Subcutaneous abdominal adipose tissue (tissue), 5 donors: ENCODE results near the gene SSNA1.

Source experiments
- H3K27ac ChIP-seq: one replicate; pipeline ENCODE4 v1.7.0; 2013; ENCODE audit warnings: low read depth, mild to moderate bottlenecking, inconsistent platforms, low read length, moderate library complexity
- H3K27me3 ChIP-seq, 5 donors: one replicate each; pipeline ENCODE4 v1.7.0; 2013; ENCODE audit warnings: low read length in 5 of 5, inconsistent platforms in 1 of 5; ENCODE audit not compliant: control insufficient read depth in 5 of 5, insufficient read depth in 4 of 5
- H3K36me3 ChIP-seq, 5 donors: one replicate each; pipeline ENCODE4 v1.7.0; 2013; ENCODE audit warnings: low read length in 5 of 5; ENCODE audit not compliant: control insufficient read depth in 5 of 5, insufficient read depth in 5 of 5
- H3K4me1 ChIP-seq, 5 donors: one replicate each; pipeline ENCODE4 v1.7.0; 2013; ENCODE audit warnings: low read length in 5 of 5, mild to moderate bottlenecking in 3 of 5, moderate library complexity in 1 of 5; ENCODE audit not compliant: control insufficient read depth in 5 of 5, insufficient read depth in 5 of 5
- H3K4me3 ChIP-seq, 5 donors: one replicate each; pipeline ENCODE4 v1.7.0; 2013; ENCODE audit warnings: low read length in 5 of 5, low read depth in 1 of 5
- H3K9ac ChIP-seq, 5 donors: one replicate each; pipeline ENCODE4 v1.7.0; 2013; ENCODE audit warnings: low read length in 5 of 5, mild to moderate bottlenecking in 4 of 5, moderate library complexity in 3 of 5
- H3K9me3 ChIP-seq, 5 donors: one replicate each; pipeline ENCODE4 v1.7.0; 2013; ENCODE audit warnings: low read length in 5 of 5; ENCODE audit not compliant: control insufficient read depth in 5 of 5
- donor health status: healthy.
- donor health status: healthy.
- donor health status: healthy.
- donor health status: healthy.
- donor health status: healthy.

Gene SSNA1

DNA sequence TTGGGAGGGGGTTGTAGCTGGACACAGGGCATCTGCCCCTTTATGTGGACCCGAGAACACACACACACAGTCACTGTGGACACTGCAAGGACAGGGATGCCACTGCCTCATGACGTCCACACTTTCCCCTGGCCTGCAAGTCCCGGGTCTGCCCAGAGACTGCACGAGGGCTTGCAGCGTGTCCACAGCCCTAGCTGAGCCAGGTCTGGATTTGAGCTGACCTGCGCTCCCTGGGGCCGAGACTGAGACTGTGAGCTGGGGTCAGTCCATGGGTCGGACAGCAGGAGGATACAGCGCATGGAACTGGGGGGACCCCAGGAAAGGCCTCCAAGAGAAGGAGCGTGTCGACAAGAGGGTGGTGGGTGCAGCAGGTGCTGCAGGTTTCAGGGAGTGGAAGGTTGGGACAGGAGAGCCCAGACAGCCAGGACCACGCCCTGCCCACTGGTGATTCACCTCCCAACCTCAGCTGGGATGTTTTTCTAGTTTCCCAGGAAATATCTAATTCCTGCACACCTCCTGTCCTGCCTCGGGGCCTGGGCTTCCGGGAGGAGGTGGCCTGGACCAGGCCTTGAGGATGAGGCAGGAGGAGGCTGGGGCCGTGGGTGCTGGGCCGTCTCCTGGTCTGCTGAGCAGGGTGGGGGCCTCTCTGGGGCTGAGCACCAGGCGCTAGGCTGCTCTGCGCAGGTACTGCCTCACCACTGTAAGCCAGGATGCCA is 38.0 kb downstream of the SSNA1 start:
- Histone ChIP-seq H3K27me3 (peaks cover 29 to 47% (median 46%) of the 10 kb centered on the region in 5 donors), H3K36me3 (no peaks in the 10 kb centered on the region), H3K27ac (no peak overlapping the region), H3K9ac (no peak overlapping the region), H3K9me3 (no peaks in the 10 kb centered on the region), H3K4me1 (peaks cover 0 to 18% (median 17%) of the 10 kb centered on the region in 5 donors), H3K4me3 (no peak overlapping the region)

DNA sequence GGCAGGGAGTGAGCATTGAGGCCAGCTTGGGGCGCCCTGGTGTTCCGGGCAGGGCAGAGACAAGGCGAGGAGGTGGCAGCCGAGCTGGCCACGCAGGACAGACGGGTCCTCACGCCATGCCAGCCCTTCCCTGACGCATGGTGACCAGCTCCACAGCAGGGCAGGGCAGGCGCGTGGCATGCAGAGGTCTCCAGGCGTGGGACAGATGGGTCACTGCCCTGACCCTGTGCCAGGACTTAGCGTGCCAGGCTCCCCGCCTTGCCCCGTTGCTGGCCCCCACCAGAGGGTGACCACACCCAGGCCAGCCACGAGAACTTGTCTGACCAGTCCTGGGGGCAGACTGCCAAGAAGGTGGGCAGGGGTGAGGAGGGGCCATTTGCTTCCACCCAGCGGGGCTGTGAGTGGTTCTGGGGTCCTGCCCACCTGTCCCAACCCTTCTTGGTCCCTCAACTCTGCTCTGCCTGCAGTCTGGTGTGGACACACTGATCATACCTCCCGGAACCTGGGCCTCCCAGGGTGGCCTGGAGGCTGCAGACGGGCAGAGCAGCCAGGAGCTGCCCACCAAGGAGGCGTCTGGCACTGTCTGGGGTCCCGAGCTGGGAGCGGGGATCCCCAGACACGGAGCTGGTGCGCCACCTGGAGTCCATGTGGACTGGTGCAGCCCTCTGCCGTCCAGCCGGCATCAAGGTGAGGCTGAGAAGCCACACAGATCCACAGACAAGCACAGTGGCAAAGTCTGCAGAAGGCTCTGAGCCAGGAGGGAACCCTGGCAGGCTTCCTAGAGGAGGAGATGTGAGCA is 38.8 kb downstream of the SSNA1 start, which contains the start of gene RNF224:
Gene RNF224, plus strand, starts transcription at position 449 of the 799 bp plus-strand sequence. CDS start 834 bp downstream, outside the sequence.
- Histone ChIP-seq H3K4me3 (no peak within 1 kb of the TSS), H3K4me1 (peaks cover 0 to 15% (median 14%) of the 10 kb centered on the region in 5 donors), H3K9ac (no peak within 1 kb of the TSS), H3K27ac (no peak within 1 kb of the TSS), H3K9me3 (no peaks in the 10 kb centered on the region), H3K36me3 (no peaks in the 10 kb centered on the region), H3K27me3 (peaks cover 37 to 55% (median 52%) of the 10 kb centered on the region in 5 donors)

GRCh38 chr9:137227853-137228505 is 39.5 kb downstream of the SSNA1 start:
- Histone ChIP-seq H3K4me1 (peaks cover 0 to 10% (median 9%) of the 10 kb centered on the region in 5 donors), H3K27me3 (peaks cover 40 to 59% (median 57%) of the 10 kb centered on the region in 5 donors), H3K36me3 (no peaks in the 10 kb centered on the region), H3K9ac (no peak overlapping the region), H3K4me3 (no peak overlapping the region), H3K9me3 (no peaks in the 10 kb centered on the region), H3K27ac (no peak overlapping the region)

GRCh38 chr9:137228506-137228967 is 40.1 kb downstream of the SSNA1 start:
- Histone ChIP-seq H3K4me1 (peaks cover 0 to 7% (median 7%) of the 10 kb centered on the region in 5 donors), H3K4me3 (no peak overlapping the region), H3K36me3 (no peaks in the 10 kb centered on the region), H3K27ac (no peak overlapping the region), H3K27me3 (peaks cover 43 to 64% (median 61%) of the 10 kb centered on the region in 5 donors), H3K9ac (no peak overlapping the region), H3K9me3 (no peaks in the 10 kb centered on the region)

DNA sequence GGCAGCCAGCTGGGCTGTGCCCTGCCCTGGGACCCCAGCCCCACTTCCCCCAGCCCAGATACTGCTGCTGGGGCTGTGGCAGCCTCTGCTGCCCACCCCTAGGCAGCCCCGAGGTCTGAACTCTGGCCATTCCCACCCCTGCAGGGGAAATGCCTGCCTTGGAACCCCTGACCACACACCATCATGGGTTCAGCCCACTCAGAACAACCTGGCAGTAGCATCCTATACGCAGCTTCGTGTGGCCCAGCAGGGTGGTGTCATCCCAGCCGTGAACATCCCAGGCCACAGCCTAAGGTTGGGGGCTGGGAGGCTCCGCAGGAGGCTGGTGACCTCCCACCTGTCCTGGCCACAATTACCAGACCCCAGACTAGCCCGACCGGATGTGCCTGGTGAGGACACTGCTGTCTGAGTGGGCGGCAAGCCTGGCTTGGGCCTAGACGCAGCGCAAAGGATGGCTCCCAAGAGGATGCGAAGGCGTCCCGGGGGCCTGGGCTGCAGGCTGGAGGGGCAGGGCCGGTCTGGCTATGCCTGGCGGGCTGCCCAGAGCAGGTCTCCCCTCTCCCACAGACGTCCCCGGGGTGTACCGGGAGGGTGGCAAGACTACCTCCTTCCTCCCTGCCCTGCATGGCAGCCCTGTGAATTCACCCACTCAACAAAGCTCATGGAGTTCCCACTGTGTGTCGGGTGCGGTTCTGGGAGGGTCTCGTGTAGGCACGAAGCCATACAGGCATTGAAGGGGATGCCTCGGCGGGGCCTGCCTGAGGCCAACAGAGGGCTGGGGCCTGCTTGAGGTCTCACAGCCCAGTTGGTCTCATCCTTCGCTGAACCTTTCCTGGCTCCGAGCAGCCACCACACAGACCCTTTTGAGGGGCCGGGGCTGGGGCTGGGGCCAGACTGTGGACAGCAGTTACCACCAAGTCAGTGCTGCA is 40.8 kb downstream of the SSNA1 start:
- Histone ChIP-seq H3K4me3 (no peak overlapping the region), H3K9ac (no peak overlapping the region), H3K36me3 (no peaks in the 10 kb centered on the region), H3K27me3 (peaks cover 45 to 67% (median 64%) of the 10 kb centered on the region in 5 donors), H3K4me1 (peaks cover 0 to under 1% (median under 1%) of the 10 kb centered on the region in 5 donors), H3K27ac (no peak overlapping the region), H3K9me3 (no peaks in the 10 kb centered on the region)

GRCh38 chr9:137229903-137230704 is 41.6 kb downstream of the SSNA1 start:
- Histone ChIP-seq H3K9me3 (no peaks in the 10 kb centered on the region), H3K36me3 (no peaks in the 10 kb centered on the region), H3K27ac (no peak overlapping the region), H3K9ac (no peak overlapping the region), H3K4me1 (no peaks in the 10 kb centered on the region), H3K27me3 (peaks cover 53 to 76% (median 70%) of the 10 kb centered on the region in 5 donors), H3K4me3 (no peak overlapping the region)

DNA sequence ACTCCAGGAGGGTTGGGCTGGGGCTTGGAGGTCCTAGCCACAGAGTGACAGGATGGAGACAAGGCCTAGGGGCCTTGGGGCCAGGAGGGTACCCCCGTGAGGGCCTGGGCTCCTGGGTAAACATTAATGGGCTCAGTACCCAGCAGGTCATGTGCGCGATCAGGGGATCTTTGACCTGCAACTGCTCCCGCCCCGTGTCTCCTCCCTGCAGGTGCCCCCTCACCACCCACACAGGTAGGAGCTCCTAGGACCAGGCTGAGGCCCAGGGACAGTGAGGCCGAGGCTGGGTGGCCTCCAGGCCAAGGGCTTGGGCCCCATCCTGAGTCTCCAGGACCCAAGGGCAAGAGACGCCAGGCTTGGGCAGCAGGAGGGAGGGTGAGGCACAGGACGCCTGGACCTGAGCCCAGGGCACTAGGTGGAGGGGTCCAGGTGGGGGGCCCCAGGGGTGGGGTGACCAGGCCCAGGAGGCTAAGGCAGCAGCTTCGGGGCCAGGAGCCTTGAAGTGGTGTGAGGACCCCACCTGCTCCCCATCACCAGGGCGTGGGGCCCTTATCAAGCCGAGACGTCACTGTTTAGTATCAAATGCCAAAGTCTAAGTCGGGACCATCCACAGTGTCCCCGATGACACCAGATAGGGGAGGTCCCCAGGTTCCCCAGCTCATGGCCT is 42.4 kb downstream of the SSNA1 start, which contains the start of gene SLC34A3:
Gene SLC34A3, plus strand, starts transcription at position 197 of the 667 bp plus-strand sequence. CDS start 802 bp downstream, outside the sequence.
- no peaks in the 10 kb centered on the region for H3K36me3 ChIP-seq
- H3K4me1 ChIP-seq = peaks cover 0 to 5% (median under 1%) of the 10 kb centered on the region in 5 donors
- H3K9me3 ChIP-seq = no peaks in the 10 kb centered on the region
- H3K9ac ChIP-seq = peak within 1 kb of the TSS in 1 of 5 donors; percentile 13
- H3K27ac ChIP-seq = no peak within 1 kb of the TSS
- H3K4me3 ChIP-seq = no peak within 1 kb of the TSS
- H3K27me3 ChIP-seq = peaks cover 59 to 80% (median 75%) of the 10 kb centered on the region in 5 donors

DNA sequence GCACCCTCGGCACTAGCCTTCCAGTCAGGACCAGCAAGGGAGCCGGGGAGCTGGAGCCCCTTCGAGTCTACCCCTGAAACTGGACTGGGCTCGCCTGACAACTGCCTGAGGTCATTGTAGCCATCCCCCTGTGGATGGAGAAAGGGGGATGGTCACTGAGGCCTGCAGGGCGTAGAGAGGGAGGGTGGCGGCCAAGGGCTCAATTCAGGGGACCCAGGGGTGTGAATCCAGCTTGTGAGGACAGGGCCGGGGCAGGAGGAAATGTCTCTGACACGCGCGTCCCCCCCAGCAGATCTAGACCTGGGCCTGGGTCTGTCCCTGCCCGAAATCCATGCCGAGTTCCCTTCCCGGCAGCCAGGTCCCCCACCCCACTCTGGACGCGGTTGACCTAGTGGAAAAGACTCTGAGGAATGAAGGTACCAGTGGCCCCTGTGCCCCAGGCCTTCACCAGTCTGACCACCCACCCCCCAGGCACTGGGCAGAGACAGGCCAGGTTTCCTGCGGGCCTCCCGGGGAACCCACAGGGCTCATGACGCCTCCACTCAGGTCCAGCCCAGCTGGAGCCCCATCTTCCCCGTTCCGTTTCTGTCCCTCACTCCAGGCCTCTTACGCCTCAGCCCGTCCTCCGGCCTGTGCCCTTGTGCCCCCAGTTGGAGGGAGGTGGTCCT is 43.0 kb downstream of the SSNA1 start:
- Histone ChIP-seq H3K4me3 (no peak overlapping the region), H3K9ac (peak overlapping the region in 1 of 5 donors; percentile 13), H3K36me3 (no peaks in the 10 kb centered on the region), H3K9me3 (no peaks in the 10 kb centered on the region), H3K27me3 (peaks cover 56 to 75% (median 72%) of the 10 kb centered on the region in 5 donors), H3K27ac (no peak overlapping the region), H3K4me1 (peaks cover 0 to 11% (median 7%) of the 10 kb centered on the region in 5 donors)
